ENCODE data around the gene OR2T27.
"Not testable (repeated sequence)": the region's sequence is repeated elsewhere in the genome, so short reads cannot be mapped to it uniquely, and the experiment has no call there.

The OR2T27 gene, protein sequence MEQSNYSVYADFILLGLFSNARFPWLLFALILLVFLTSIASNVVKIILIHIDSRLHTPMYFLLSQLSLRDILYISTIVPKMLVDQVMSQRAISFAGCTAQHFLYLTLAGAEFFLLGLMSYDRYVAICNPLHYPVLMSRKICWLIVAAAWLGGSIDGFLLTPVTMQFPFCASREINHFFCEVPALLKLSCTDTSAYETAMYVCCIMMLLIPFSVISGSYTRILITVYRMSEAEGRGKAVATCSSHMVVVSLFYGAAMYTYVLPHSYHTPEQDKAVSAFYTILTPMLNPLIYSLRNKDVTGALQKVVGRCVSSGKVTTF

DNA sequence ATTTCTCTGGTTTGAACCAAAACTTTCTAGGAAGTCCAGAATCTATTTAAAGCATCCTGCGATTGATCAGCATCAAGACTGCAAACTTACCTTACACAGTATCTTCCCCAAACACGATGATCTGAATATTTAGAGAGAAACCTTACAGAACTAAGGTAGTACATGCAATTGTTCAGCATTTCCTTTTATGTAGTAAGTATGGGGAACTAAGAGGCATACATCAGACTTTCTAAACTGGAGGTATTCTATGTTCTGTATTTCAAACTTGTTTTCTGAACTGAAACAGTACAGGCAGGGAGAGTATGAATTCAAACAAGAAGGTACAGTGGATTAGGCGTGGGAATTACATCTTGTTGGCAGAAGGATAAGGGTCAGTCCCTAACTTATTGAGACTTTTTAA lies at the start of gene OR2T27:
OR2T27 (minus strand) TSS at position 175 of the 400 bp plus-strand sequence. CDS start 4,644 bp downstream, outside the sequence.
- not testable (repeated sequence) for DNase-seq (ENCODE audit: low read depth in 2 of 2)

DNA sequence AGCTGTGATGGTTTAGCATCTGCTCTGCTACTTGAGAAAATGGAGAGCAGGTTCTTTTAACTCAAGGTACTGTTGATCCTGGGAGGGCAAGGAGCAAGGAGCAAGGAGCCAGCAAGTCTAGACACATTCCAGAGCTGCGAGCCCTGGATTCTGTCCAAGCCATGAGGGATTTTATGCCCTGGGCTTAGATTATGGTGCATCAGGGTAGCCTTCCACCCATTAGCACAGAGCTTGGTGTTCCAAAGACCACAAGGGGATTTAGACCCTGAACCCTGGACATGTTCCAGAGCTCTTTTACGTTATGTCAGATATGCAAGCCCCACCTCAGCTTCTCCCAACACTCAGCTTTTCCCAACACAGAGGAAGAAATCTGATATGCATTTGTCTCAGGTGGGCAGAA lies 49.3 kb upstream of the OR2T27 start:
- no peak for DNase-seq (ENCODE audit: low read depth in 2 of 2)

DNA sequence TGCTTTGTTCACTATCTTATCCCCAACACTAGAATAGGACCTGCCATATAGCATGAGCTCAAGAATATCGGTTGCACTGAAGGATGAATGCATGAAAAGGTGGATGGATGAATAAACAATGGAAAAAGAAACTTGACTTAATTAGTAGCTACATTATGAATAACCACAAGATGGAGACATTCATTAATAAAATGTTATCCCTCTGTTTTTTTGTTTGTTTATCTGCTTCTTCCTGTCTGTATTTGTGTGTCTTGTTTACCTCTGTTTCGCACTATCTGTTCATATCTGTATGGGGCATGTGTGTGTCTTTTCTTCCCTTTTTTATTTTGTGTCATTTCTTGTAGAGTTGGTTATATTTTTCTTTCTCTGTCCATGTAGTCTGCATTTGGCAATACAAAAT lies 48.3 kb upstream of the OR2T27 start:
- DNase-seq (ENCODE audit: low read depth in 2 of 2), result no peak

DNA sequence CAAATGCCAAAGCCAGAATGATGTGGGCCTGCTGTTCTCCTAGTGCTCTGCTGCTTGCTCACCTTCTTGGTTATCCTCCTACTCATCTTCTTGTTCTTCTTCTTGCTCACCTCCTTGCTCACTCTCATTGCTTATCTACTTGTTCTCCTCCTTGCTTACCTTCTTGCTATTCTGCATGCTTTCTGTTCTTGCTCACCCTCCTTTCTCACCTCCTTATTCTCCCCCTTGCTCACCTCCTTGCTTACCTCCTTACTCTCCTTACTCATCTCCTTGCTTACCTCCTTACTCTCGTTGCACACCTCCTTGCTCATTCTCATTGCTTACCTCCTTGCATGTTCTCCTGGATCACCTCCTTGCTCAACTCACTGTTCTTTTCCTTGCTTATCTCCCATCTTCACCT lies 47.4 kb upstream of the OR2T27 start, which contains the start of gene OR14I1:
OR14I1 (minus strand) TSS at position 53 of the 400 bp plus-strand sequence.
- DNase-seq (ENCODE audit: low read depth in 2 of 2), result no peak

DNA sequence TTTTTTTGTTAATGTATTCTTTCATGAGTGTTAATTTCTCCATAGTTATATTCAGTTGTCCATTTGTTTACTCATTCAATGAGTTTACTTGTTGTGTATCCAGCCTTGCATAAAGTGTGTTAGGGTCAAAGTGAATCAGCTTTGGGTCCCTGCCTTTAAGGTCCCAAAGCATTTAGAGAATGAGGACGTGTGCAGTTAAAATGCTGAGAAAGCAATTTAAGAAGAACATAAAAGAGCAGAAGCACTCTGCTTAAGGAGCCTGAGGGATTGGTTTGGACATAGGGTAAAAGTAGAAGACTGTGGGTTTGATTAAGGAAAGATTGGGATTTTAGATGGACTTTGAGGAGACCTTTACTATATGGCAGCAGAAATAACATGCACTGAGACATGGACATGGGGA lies 43.8 kb upstream of the OR2T27 start:
- DNase-seq (ENCODE audit: low read depth in 2 of 2), result no peak

DNA sequence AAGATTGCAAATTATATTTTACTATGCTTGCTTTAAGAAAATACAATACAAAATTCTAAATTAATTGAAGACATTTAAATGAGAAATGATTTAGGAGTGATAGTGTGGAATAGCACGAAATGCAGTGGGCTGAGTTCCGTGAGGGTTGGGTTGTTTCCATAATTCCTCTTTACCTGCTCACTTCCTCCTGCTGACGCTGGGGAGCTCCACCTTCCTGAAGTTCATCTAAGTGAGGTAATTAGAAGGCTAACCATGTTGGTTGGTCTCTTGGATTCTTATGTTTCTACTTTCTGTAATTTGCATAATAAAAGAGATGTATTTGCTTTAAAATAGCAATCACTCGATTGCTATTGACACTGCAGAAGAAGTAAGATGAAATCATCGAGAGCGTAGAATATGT lies 42.6 kb upstream of the OR2T27 start:
- no peak for DNase-seq (ENCODE audit: low read depth in 2 of 2)

DNA sequence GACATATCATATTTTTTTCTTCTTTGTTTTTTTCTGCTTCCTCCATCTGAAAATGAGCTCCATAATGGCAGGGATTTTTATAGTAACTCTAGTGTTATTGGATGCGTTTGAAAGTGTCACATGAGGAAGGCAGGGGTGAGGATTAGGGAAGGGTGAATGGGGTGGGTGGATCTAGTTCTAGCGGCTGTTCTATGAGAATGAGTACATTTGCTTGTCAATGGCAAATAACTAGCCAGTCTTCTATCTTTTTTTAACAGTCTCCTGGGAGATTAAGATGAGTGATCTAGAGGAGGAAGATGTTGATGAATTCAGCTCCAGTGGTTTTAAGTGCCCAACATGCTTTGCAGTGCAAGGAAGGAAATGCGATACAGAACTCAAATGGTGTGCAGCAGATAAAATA lies 41.4 kb upstream of the OR2T27 start:
- no peak for DNase-seq (ENCODE audit: low read depth in 2 of 2)

DNA sequence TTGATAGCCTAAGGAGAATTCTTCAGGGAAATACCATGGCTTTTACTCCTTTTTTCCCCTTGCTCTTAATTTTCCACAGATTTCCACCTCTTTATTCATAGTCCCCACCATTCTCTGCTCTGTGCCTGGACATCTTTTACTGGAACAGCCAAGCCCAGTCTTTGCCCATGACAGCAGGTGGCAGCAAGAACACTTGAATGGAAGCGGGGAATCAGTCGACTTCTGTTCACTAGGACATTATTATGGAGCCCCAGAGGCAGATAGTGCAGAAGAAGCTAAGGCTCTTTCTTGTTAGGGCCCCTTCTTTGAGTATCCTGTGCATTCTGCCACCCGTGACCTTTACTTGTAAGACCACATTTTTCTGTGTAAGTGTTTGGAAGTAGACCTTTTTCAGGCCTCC lies 40.9 kb upstream of the OR2T27 start:
- no peak for DNase-seq (ENCODE audit: low read depth in 2 of 2)

DNA sequence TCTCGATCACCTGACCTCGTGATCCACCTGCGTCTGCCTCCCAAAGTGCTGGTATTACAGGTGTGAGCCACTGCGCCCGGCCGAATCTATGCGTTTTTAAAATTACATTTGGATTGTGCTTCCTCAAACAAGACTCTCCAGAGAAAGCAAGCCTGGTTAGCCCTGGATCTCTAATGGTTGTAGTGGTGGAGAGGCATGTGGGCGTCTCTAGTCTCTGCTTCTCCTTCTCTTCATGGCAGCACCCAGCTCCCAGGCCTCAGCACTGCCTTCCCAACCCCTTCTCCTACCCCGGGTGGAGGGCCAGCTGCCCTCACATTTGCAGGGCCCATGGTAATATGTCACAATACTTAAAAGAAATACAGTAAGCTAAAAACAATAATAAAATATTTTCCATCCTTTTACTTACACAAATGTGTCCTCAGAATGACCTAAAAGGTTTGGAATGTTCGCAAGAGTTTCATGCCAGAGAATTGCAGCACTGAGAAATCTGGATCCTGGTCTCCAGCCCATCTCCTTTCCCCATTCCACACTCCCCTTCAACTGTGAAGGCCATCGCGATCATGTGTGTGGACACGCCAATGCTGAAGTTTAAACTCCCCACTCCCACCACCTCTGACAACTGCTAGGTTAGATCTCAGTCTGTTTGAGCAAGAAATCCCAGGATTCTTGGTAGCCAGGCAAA lies 40.3 kb upstream of the OR2T27 start:
- DNase-seq (ENCODE audit: low read depth in 2 of 2), result no peak

DNA sequence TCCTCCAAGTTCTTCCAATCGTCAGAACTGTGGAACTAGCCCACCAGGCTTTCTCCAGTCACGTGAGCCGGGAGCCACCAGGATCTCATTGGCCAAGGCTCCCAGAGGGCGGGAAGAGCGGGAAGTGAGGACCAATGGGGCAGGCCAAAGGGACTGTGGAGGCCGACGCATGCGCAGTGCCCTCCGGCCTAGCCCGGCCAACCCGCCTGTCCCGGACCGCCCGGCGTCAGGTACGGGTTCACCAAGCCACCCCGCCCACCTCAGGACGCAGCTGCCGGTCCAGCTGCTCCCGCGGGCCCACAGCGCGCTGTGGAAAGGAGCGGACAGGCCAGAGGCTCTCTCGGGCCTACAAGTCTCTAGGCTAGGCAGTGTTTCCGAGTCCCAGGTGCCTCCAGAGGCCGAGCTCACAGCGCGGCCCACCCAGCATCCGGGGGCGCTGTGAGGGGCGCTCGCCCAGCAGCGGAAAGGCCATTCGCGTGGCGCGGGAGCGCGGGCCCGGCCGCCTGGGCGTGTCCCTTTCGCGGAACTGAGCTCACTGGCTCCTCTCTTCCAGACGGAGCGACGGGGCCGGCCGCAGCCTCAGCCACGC lies 36.3 kb upstream of the OR2T27 start:
- DNase-seq (ENCODE audit: low read depth in 2 of 2), result no peak

DNA sequence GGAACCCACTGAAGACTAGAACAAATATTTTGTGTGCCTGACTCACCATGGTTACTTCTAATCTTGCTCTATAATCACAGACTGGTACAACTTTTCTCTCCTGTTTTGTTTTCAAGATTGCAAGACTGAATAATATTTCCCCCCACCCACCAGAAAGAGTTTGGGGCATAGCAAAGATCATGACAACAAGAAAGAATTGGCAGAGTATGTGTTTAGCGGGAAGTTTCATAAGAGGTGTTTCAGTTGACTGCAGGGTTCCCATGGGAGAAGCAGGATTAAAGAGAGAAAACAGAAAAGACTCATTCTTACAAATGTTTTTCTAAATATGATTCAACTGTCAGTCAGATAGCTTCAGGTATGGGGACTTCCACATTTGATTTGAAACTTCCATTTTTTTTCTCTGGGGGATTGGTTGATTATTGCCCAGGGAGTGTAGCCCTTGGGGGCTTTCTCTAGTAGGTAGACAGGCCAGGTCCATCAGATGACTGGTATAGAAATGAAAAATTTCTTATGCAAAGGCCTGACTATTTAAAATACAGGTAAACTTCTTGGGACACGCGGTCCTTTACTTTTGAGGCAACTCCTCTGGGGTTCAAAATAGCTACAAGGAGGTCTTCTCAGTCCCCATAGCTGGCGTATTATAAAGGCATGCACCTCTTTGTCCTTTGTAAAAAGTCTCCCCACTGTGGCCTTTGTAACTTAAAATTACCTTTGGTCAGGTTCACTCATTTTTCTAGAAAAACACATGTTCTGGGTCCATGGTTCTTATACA lies 33.4 kb upstream of the OR2T27 start:
- no peak for DNase-seq (ENCODE audit: low read depth in 2 of 2)

DNA sequence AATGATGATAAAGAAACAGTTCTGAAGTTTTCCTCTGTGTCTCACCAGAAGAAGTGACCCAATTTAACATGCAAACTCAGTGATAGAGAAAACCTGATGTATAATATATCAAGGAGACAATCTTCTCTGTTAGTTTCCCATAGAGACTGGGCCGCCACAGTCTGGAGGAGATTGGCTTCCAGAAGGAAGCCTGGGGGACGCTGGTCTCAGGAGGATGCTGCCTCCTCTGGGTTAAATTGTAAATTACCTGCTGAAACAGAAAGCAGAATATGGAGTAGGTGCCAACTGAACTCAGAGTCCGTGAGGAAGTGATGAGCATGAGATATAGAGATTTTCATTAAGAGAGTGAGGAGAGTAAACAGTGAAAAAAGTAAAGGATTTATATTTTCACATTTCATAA lies 31.5 kb upstream of the OR2T27 start:
- no peak for DNase-seq (ENCODE audit: low read depth in 2 of 2)

DNA sequence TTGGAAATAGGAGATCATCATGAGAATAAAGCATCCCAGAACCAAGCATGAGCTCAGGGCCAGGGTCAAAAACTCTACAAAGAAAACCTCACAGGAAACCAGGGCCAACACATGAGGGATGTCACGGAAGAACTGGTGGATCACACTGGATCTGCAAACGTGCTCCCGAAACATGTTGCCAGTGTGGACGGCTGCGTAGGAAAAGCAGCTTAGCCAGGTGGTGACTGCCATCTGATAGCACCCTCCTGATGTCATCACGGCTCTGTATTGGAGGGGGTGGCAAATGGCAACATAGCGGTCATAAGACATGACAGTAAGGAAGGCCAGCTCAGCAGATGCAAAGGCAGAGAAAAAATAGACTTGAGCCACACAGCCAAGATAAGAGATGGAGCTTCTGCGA lies 26.3 kb upstream of the OR2T27 start:
- DNase-seq (ENCODE audit: low read depth in 2 of 2), result no peak

DNA sequence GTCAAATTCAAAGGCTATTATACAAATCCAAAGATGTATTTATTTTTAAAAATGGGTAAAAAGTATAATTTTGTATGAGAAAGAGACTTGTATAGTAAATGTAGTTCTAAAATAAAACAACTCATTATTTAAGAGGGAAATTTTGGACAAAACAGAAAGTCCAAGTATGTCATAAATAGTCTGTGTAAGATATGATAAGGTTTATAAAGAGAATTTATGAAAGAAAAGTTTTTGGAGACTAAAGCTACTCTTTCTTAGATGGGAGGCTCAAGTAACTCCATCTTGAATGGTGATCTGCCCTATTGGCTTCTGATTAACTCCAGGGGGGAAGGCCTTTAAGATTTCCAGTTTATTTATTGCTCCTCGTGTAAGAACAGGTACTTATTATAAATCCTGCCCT lies 14.7 kb upstream of the OR2T27 start:
- DNase-seq (ENCODE audit: low read depth in 2 of 2), result no peak

DNA sequence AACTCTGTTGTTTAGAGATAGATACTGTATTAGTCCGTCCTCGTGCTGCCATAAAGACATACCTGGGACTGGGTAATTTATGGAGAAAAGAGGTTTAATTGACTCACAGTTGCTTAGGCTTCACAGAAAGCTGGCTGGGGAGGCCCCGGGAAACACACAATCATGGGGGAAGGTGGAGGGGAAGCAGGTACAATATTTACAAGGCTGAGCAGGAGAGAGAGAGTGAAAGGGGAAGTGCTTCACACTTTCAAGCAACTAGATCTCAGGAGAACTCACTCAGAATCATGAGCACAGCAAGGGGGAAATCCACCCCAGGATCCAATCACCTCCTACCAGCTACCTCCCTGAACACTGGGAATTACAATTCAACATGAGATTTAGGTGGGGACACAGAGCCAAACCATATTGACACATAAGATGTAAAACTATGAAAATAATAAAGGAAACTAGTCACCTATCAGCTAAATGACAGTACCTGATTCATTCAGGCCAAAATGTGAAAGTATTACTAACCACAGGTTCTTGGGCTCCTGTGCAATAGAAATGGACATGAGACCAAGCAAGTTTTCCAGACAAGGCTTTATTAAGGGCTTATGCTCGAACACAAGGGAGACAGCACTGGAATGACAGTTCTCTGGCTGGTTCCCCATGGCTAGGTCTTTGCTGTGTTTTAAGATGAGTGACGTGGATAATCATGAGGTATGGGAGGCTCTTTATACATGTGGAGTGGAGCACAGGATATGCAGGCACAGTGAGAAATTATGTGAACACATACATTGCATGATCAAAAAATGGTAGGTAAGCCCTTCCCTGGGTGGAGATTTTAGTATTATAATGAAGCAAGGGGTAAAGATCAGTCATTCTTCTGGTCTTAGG lies 8.4 kb upstream of the OR2T27 start:
- not testable (repeated sequence) for DNase-seq (ENCODE audit: low read depth in 2 of 2)

DNA sequence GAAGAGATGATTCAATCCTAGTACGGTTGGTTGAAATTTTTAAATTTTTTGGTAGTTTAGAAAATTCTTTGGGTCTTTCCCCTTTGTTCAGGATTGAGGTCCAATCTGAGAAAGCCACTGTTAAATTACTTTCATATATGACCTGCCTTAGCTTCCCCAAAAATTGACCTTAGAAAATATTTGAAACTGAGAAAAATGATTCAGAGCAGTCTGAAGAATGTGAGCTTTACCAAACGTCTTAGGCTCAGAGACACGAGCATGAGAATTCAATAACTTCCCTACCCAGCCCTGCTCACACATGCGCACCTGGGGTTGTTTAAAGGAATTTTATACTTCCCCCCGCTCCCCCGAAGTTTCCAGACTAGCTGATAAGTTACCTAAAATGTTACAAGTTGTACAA lies 1.5 kb upstream of the OR2T27 start:
- DNase-seq (ENCODE audit: low read depth in 2 of 2), result not testable (repeated sequence)

DNA sequence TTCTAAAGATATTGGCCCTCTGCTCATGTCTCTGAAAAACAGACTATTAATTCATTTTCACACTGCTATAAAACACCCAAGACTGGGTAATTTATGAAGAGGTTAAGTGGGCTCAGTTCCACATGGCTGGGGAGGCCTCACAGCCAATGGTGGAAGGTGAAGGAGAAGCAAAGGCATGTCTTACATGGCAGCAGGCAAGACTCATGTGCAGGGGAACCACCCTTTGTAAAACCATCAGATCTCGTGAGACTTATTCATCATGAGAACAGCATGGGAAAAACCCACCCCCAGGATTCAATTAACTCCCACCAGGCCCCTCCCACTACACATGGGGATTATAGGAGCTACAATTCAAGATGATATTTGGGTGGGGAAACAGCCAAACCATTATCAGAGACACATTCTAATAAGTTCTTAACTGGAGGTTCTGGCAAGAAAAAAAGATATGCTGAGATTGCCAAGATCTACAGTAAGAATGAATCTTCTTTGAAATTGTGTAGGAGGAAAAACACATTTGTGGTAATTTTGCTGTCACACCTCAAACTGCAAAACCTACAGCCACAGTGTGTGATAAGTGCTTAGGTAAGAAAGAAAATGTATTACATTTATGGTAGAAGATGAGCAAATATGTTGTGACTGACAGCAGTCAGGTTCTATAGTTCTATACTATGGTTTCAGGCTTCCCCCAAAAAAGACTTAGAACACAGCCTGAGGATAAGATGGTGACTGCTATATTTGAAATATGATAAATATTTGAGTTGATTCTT lies 6.4 kb downstream of the OR2T27 start:
- not testable (repeated sequence) for DNase-seq (ENCODE audit: low read depth in 2 of 2)

DNA sequence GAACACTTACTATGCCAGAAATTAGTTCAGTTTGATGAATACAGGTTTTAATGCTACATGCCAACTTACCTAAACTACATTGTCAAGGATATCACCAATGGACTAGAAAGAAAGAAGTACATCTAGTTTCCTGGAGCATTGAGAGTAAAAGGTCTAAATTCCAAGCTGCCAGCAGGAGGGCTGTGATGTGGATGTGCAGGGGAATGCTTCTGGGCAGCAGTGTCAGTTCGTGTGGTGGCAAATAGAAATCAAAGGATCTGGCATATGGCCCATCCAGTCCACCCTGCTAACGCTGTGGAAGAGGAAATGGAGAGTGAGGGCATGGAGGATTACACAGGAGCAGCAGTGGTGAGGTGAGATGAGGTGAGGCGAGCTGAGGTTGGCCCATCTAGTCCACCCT lies 10.2 kb downstream of the OR2T27 start, which contains the start of gene OR2T35:
OR2T35 (minus strand) TSS at position 101 of the 400 bp plus-strand sequence. CDS start 6,020 bp downstream, outside the sequence.
- not testable (repeated sequence) for DNase-seq (ENCODE audit: low read depth in 2 of 2)

DNA sequence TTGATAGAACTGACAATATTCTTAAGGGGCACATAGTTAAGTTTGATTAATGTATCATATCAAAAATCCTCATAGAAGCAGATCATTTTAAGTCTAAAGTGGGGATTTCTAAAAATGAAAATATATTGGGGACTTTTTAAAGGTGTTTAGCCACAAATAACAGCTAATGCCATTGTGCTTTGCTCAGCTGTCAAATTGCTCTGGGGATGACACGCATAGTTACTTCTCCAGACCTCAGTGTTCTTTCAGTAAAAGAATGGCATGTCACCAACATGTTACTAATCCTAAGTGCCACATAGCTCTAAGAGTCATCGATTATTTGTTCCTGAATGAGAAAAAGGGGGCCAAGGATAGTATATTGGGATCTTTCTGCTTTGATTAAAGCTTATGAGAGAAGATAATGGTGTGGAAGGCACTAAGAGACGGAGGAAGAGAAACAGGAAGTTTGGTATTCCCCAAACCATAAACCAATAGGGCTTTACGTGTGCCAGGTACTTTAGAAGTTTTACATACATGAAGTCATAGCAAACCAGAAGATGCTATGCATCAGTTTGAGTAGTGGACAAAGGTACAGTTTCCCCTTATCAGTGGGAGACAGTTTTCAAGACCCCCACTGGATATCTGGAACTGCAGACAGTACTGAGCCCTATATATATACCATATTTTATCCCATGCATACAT lies 12.2 kb downstream of the OR2T27 start:
- not testable (repeated sequence) for DNase-seq (ENCODE audit: low read depth in 2 of 2)

DNA sequence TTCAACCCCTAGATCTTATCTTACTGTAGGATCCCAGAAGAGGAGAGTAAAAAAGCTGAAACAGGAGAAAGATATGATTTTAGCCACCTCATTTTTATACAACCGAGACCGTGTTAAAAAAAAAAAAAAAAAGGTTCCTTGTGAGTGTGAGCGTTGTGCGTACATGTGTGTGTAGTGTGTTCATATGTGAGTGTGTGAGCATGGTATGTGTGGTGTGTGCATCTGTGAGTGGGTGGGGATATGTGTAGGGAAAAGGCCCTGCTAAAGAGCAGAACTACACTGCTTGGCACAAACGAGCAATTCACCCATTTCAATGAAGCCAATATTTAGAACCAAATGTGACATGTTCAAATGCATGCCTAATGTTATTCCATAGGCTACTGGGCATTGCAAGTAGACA lies 13.7 kb downstream of the OR2T27 start:
- DNase-seq (ENCODE audit: low read depth in 2 of 2), result not testable (repeated sequence)
